Uterus (tissue), 2 donors: ENCODE data around the gene HOXC6.

Experiments used
- CTCF ChIP-seq, 4 experiments: fragments of 200-600 bp in 2 of 4; fragments of 450-650 bp in 2 of 4; sonication (generic) in 2 of 4; IDR thresholded peaks; one replicate each; pipeline ENCODE4 v1.5.1; 2016 to 2019; ENCODE audit warnings: antibody characterized with exemption in 4 of 4, mild to moderate bottlenecking in 2 of 4, moderate library complexity in 1 of 4
- POLR2A ChIP-seq, 2 donors: fragments of 450-650 bp; IDR thresholded peaks; one replicate each; pipeline ENCODE4 v1.6.1; 2016; ENCODE audit warnings: antibody characterized with exemption in 2 of 2, mild to moderate bottlenecking in 1 of 2, moderate library complexity in 1 of 2

DNA sequence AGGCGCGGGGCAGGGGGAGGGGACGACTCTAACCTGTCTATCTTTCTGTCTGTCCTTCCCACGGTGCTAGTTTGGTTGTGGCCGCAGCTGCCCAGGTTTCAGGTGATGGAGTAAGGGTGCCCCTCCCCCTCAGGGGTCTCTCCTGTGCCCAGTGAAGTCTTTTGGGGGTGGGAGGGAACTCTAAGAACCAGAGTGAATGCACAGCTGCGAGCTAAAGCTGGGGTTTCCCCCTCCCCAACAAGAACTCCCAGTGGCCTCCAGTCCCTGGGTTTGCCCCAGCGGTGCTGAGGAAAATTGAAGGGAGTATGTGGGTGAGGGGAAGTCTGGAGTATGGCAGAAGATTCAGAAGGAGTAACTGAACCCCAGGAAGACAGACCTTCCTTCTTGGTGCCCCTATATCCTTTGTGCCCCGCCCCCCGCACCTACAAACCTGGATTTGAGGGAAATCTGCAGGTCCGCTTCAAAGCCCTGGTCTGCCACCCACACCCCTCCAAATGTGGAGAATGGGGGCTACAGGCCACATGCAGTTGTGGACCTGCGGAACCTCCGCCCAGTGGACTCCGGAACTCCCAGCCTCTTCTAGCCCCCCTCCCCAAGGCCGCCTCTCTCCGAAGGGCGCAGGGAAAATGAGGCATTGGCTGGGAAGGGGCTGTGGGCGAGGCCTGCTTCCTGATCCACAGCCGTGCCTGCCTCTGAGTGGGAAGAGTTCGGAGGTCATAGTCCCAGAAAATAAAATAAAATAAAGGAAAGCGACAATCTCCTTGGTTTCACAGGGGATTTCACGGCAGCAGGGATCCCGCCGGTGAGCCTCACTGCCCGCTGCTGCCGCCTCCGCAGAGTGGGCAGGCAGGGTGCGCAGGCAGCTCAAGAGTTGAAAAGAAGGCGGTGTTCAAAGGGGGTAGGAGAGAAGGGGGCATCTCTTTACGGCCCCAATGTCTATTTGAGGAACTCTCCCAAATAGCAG is 31.7 kb upstream of the HOXC6 start:
- TF ChIP-seq CTCF (IDR thresholded peaks at IDR 0.05) (no peak), POLR2A (IDR thresholded peaks at IDR 0.05) (no peak)
